HepG2 (cell line): ENCODE measurements around the gene SOBP. TPM values are rescaled to one million over a fixed set of nuclear protein-coding genes. Genes with fewer than 3 reads are reported as not detected.

Experiments used
- AKAP8 ChIP-seq: sonication (generic); formaldehyde crosslinking; IDR thresholded peaks from 2 replicates; pipeline ENCODE4 v1.5.1; 2020; ENCODE audit warnings: mild to moderate bottlenecking, missing genetic modification reagents
- ARNT ChIP-seq: fragments of 450-650 bp; IDR thresholded peaks from 2 replicates; pipeline ENCODE4 v1.6.1; 2017
- FOXK2 ChIP-seq: fragments of 450-650 bp; IDR thresholded peaks from 2 replicates; pipeline ENCODE4 v1.6.1; 2016
- HHEX ChIP-seq: IDR thresholded peaks from 2 replicates; pipeline ENCODE4 v1.6.1; 2016; ENCODE audit warnings: control low read depth
- HOXA9 ChIP-seq: sonication (generic); formaldehyde crosslinking; IDR thresholded peaks from 2 replicates; pipeline ENCODE4 v1.8.1; 2022; ENCODE audit warnings: missing genetic modification reagents, mild to moderate bottlenecking, moderate library complexity, borderline replicate concordance
- KLF16 ChIP-seq, 2 experiments: sonication (generic) in 1 of 2; formaldehyde crosslinking in 1 of 2; IDR thresholded peaks; 2 replicates each; pipeline versions ENCODE4 v1.6.1 to v1.8.0; 2016 to 2023; ENCODE audit warnings: missing genetic modification reagents in 2 of 2, missing compliant biosample characterization in 1 of 2
- MEIS2 ChIP-seq: sonication (generic); formaldehyde crosslinking; IDR thresholded peaks from 2 replicates; pipeline ENCODE4 v1.9.0; 2021; ENCODE audit warnings: mild to moderate bottlenecking, missing genetic modification reagents
- MYC ChIP-seq: sonication (generic); formaldehyde crosslinking; IDR thresholded peaks from 2 replicates; pipeline ENCODE4 v1.9.0; 2021; ENCODE audit warnings: missing genetic modification reagents, borderline replicate concordance
- PCBP1 ChIP-seq: fragments of 200-400 bp; formaldehyde crosslinking; IDR thresholded peaks from 2 replicates; pipeline ENCODE4 v1.6.1; 2017; ENCODE audit warnings: mild to moderate bottlenecking, low read depth, low read length, borderline replicate concordance
- RARG ChIP-seq: sonication (generic); formaldehyde crosslinking; IDR thresholded peaks from 2 replicates; pipeline ENCODE4 v1.4.0; 2020; ENCODE audit warnings: low read depth, mild to moderate bottlenecking, missing genetic modification reagents
- SALL1 ChIP-seq: sonication (generic); formaldehyde crosslinking; IDR thresholded peaks from 2 replicates; pipeline ENCODE4 v1.8.0; 2022; ENCODE audit warnings: mild to moderate bottlenecking, missing genetic modification reagents
- SP140L ChIP-seq: sonication (generic); formaldehyde crosslinking; IDR thresholded peaks from 2 replicates; pipeline ENCODE4 v1.4.0; 2020; ENCODE audit warnings: missing genetic modification reagents, borderline replicate concordance
- ZNF180 ChIP-seq: sonication (generic); formaldehyde crosslinking; IDR thresholded peaks from 2 replicates; pipeline ENCODE4 v1.4.0; 2020; ENCODE audit warnings: low read depth, missing genetic modification reagents, borderline replicate concordance
- ZNF234 ChIP-seq: sonication (generic); formaldehyde crosslinking; conservative IDR thresholded peaks from 2 replicates; pipeline ENCODE4 v1.5.1; 2020; ENCODE audit warnings: mild to moderate bottlenecking, missing genetic modification reagents
- ZNF274 ChIP-seq: sonication (generic); formaldehyde crosslinking; IDR thresholded peaks from 2 replicates; pipeline ENCODE4 v1.5.1; 2020; ENCODE audit warnings: mild to moderate bottlenecking, missing genetic modification reagents
- ZNF563 ChIP-seq: sonication (generic); formaldehyde crosslinking; IDR thresholded peaks from 2 replicates; pipeline ENCODE4 v1.8.0; 2022; ENCODE audit warnings: mild to moderate bottlenecking, moderate library complexity, missing genetic modification reagents
- ZNF607 ChIP-seq: sonication (generic); formaldehyde crosslinking; IDR thresholded peaks from 2 replicates; pipeline ENCODE4 v1.5.1; 2020; ENCODE audit warnings: missing genetic modification reagents, mild to moderate bottlenecking, borderline replicate concordance
- ZNF720 ChIP-seq: sonication (generic); formaldehyde crosslinking; IDR thresholded peaks from 2 replicates; pipeline ENCODE4 v1.4.0; 2020; ENCODE audit warnings: missing genetic modification reagents
- ZNF75D ChIP-seq: sonication (generic); formaldehyde crosslinking; IDR thresholded peaks from 2 replicates; pipeline ENCODE4 v1.8.1; 2023; ENCODE audit warnings: missing genetic modification reagents, mild to moderate bottlenecking, borderline replicate concordance
- ZNF766 ChIP-seq: sonication (generic); formaldehyde crosslinking; IDR thresholded peaks from 2 replicates; pipeline ENCODE4 v1.5.0; 2020; ENCODE audit warnings: missing genetic modification reagents, borderline replicate concordance
- polyA plus RNA-seq, 8 experiments: library from polyadenylated mRNA; depleted of rRNA in 3 of 8; stranded (reverse) in 7 of 8; unstranded in 1 of 8; fragments of >200 nt; fragmentation: Illumina TruSeq in 4 of 8; extraction: Trizol in 4 of 8; gene quantifications; 2 replicates each; pipeline versions ENCODE4 v1.2.1 to v1.2.3, GENCODE V29; 2011 to 2016; ENCODE audit warnings: low read depth in 4 of 8, missing spikeins in 1 of 8, mixed read lengths in 1 of 8; ENCODE audit not compliant: insufficient read depth in 1 of 8
- total RNA-seq, 5 experiments: library from RNA; depleted of rRNA; stranded (reverse); fragments of >200 nt; fragmentation: Illumina TruSeq; extraction: Trizol; gene quantifications; 2 replicates each; pipeline ENCODE4 v1.2.3, GENCODE V29; 2016; ENCODE audit warnings: low read depth in 1 of 5
- TF ChIP-seq, protein P1 (sequence below): sonication (generic); formaldehyde crosslinking; conservative IDR thresholded peaks from 2 replicates; pipeline ENCODE4 v1.4.0; 2020; ENCODE audit warnings: missing genetic modification reagents
- TF ChIP-seq, protein P2 (sequence below): sonication (generic); formaldehyde crosslinking; IDR thresholded peaks from 2 replicates; pipeline ENCODE4 v1.9.0; 2021; ENCODE audit warnings: missing genetic modification reagents, mild to moderate bottlenecking, borderline replicate concordance
- TF ChIP-seq, protein P3 (sequence below): IDR thresholded peaks from 2 replicates; pipeline ENCODE4 v1.6.1; 2016; ENCODE audit warnings: missing compliant biosample characterization, missing genetic modification reagents, borderline replicate concordance
- TF ChIP-seq, protein P4 (sequence below): sonication (generic); formaldehyde crosslinking; IDR thresholded peaks from 2 replicates; pipeline ENCODE4 v1.4.0; 2020; ENCODE audit warnings: missing genetic modification reagents, low read depth, mild to moderate bottlenecking, borderline replicate concordance

Gene SOBP
- total and polyA plus RNA-seq, 2 of the 13 experiments (the other 11 are each of a cell fraction or from before 2014, with no cell fraction given), result 1.5 to 6.9 TPM

DNA sequence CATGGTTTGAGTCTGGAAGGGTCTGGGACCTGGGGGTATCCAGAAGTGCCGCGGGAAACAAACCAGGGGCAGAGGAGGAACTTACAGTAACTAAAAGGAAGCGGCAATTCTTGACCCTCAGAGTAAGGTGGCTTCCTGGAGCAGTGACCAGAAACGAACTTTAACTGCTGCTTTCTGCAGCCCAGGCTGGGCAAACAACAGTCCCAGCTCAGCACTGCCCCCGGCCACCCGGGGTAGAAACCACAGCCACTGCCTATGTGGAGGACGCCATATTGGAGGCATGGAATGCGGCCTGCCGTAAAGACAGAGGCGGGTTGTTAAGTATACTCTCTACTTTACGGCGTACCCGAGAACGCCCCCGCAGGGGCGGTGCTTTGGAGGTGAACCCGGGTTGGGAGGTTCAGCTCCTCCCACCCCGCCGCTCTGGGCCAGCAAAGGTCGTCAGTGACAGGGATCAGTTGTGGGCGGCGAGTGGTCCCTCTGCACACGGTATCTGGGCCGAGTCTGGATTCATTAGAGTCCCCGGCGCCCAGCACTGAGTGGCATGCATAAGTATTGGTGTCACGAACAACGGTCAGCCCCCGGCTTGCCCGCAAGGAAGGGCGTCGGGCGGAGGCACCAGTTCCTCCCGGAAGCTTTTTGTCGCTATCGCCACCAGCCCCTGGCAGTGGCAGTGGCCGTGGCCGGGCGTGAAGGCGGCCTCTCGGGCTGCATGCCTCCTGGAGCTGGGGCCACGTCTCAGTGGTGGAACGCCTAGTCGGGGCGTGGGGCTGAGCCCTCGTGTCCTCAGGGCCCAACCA is 30.4 kb upstream of the SOBP start, which contains the start of gene PDSS2 (continued):
- TF ChIP-seq, protein P1, sequence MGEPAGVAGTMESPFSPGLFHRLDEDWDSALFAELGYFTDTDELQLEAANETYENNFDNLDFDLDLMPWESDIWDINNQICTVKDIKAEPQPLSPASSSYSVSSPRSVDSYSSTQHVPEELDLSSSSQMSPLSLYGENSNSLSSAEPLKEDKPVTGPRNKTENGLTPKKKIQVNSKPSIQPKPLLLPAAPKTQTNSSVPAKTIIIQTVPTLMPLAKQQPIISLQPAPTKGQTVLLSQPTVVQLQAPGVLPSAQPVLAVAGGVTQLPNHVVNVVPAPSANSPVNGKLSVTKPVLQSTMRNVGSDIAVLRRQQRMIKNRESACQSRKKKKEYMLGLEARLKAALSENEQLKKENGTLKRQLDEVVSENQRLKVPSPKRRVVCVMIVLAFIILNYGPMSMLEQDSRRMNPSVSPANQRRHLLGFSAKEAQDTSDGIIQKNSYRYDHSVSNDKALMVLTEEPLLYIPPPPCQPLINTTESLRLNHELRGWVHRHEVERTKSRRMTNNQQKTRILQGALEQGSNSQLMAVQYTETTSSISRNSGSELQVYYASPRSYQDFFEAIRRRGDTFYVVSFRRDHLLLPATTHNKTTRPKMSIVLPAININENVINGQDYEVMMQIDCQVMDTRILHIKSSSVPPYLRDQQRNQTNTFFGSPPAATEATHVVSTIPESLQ (CRISPR knock-in tag), result 0 out of 2 replicates have a peak, but pooled peaks have one; percentile 60
- peak; percentile 85; the same call in 1 of the 2 replicates for TF ChIP-seq MEIS2 (CRISPR knock-in tag)
- TF ChIP-seq, protein P2, sequence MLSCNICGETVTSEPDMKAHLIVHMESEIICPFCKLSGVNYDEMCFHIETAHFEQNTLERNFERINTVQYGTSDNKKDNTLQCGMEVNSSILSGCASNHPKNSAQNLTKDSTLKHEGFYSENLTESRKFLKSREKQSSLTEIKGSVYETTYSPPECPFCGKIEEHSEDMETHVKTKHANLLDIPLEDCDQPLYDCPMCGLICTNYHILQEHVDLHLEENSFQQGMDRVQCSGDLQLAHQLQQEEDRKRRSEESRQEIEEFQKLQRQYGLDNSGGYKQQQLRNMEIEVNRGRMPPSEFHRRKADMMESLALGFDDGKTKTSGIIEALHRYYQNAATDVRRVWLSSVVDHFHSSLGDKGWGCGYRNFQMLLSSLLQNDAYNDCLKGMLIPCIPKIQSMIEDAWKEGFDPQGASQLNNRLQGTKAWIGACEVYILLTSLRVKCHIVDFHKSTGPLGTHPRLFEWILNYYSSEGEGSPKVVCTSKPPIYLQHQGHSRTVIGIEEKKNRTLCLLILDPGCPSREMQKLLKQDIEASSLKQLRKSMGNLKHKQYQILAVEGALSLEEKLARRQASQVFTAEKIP (CRISPR knock-in tag), result no peak
- TF ChIP-seq ZNF75D (CRISPR knock-in tag), result no peak
- no peak for TF ChIP-seq HHEX (CRISPR knock-in tag)
- no peak for TF ChIP-seq ARNT
- no peak for TF ChIP-seq SP140L (CRISPR knock-in tag)
- TF ChIP-seq RARG (CRISPR knock-in tag), result peak; percentile 88; the same call in 1 of the 2 replicates
- TF ChIP-seq, protein P3, sequence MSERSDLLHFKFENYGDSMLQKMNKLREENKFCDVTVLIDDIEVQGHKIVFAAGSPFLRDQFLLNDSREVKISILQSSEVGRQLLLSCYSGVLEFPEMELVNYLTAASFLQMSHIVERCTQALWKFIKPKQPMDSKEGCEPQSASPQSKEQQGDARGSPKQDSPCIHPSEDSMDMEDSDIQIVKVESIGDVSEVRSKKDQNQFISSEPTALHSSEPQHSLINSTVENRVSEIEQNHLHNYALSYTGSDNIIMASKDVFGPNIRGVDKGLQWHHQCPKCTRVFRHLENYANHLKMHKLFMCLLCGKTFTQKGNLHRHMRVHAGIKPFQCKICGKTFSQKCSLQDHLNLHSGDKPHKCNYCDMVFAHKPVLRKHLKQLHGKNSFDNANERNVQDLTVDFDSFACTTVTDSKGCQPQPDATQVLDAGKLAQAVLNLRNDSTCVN (CRISPR knock-in tag), result no peak
- peak; percentile 51; the same call in 1 of the 2 replicates for TF ChIP-seq MYC (CRISPR knock-in tag)
- 0 out of 2 replicates have a peak, but pooled peaks have one; percentile 69 for TF ChIP-seq HOXA9
- TF ChIP-seq, protein P4, sequence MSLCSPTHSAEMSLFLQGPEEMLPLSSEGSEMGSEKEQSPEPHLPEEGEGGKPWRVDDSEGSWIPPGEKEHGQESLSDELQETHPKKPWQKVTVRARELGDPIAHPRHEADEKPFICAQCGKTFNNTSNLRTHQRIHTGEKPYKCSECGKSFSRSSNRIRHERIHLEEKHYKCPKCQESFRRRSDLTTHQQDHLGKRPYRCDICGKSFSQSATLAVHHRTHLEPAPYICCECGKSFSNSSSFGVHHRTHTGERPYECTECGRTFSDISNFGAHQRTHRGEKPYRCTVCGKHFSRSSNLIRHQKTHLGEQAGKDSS (CRISPR knock-in tag), result no peak
- TF ChIP-seq ZNF563 (CRISPR knock-in tag), result peak; percentile 53; the same call in 1 of the 2 replicates
- TF ChIP-seq ZNF720 (CRISPR knock-in tag), result no peak
- TF ChIP-seq ZNF180 (CRISPR knock-in tag), result no peak
- peak; percentile 76; the same call in 1 of the 2 replicates for TF ChIP-seq ZNF607
- TF ChIP-seq AKAP8 (CRISPR knock-in tag), result peak; percentile 74; the same call in 1 of the 2 replicates
- peak; percentile 49; the same call in 1 of the 2 replicates for TF ChIP-seq FOXK2
- TF ChIP-seq SALL1 (CRISPR knock-in tag), result peak; percentile 83
- peak; percentile 72; the same call in 1 of the 2 replicates for TF ChIP-seq ZNF766 (CRISPR knock-in tag)
- peak; percentile 78 to 85; a peak in 2 of 4 replicates for TF ChIP-seq KLF16 (CRISPR knock-in tag; IDR thresholded peaks at IDR 0.05)
- no peak for TF ChIP-seq ZNF274 (CRISPR knock-in tag)
- 0 out of 2 replicates have a peak, but pooled peaks have one; percentile 33 for TF ChIP-seq ZNF234 (CRISPR knock-in tag)
- TF ChIP-seq PCBP1, result no peak
